ENCODE data around the gene TSKU.
"Not testable (repeated sequence)": the region's sequence is repeated elsewhere in the genome, so short reads cannot be mapped to it uniquely, and the experiment has no call there.

The TSKU gene

GRCh38 chr11:76827005-76827404, 43.8 kb downstream of the TSKU start:
- not testable (repeated sequence) for DNase-seq

- DNase-seq, result no peak
Observed at GRCh38 chr11:76830639-76831327, 47.6 kb downstream of the TSKU start.

- no peak for DNase-seq
Observed at GRCh38 chr11:76831686-76832310, 48.6 kb downstream of the TSKU start.

GRCh38 chr11:76832361-76832760, 49.2 kb downstream of the TSKU start:
- DNase-seq, result no peak

- DNase-seq, result no peak
Observed at GRCh38 chr11:76834151-76834550, 51.0 kb downstream of the TSKU start.

- DNase-seq, result no peak
Observed at GRCh38 chr11:76835036-76835435, 51.9 kb downstream of the TSKU start.

GRCh38 chr11:76835928-76836612, 52.9 kb downstream of the TSKU start:
- DNase-seq, result no peak

GRCh38 chr11:76836613-76837291, 53.6 kb downstream of the TSKU start:
- DNase-seq, result no peak

GRCh38 chr11:76837696-76838677, 54.8 kb downstream of the TSKU start:
- no peak for DNase-seq

- DNase-seq, result no peak
Observed at GRCh38 chr11:76838678-76839068, 55.5 kb downstream of the TSKU start.

- no peak for DNase-seq
Observed at GRCh38 chr11:76839311-76839710, 56.2 kb downstream of the TSKU start.

- DNase-seq, result no peak
Observed at GRCh38 chr11:76841923-76842452, 58.8 kb downstream of the TSKU start.

GRCh38 chr11:76843907-76844306, 60.8 kb downstream of the TSKU start:
- no peak for DNase-seq

- no peak for DNase-seq
Observed at GRCh38 chr11:76844511-76844910, 61.4 kb downstream of the TSKU start.

GRCh38 chr11:76845069-76845468, 61.9 kb downstream of the TSKU start:
- no peak for DNase-seq

- DNase-seq, result no peak
Observed at GRCh38 chr11:76846441-76846840, 63.3 kb downstream of the TSKU start.

Measured in activated CD4-positive, alpha-beta T cell treated with anti-CD3 and anti-CD28 coated beads, Interleukin-2, amount 50 U/mL, for 48 hours (primary cell).